SU-DHL-6 (cell line): ENCODE measurements around the gene C1QA.

Experiments
- CTCF ChIP-seq: fragments of 200-600 bp; sonication (generic); IDR thresholded peaks from one replicate; pipeline ENCODE4 v1.5.1; 2017; ENCODE audit warnings: antibody characterized with exemption, mild to moderate bottlenecking, low read length, moderate library complexity; ENCODE audit not compliant: insufficient read depth, poor library complexity, severe bottlenecking
- EZH2phosphoT487 ChIP-seq: fragments of 200-600 bp; sonication (generic), shearing (Covaris generic); conservative IDR thresholded peaks from 2 replicates; pipeline ENCODE4 v1.6.1; 2018; ENCODE audit warnings: mild to moderate bottlenecking, antibody characterized with exemption, low read length, moderate library complexity, mixed read lengths

- TF ChIP-seq CTCF (no peak), EZH2phosphoT487 (no peak)
Observed at GRCh38 chr1:22625262-22625925, 11.0 kb upstream of the C1QA start.
